Ishikawa (cell line): ENCODE data around the gene ATF6.

ENCODE experiments used
- CEBPB ChIP-seq: IDR thresholded peaks from 2 replicates; pipeline ENCODE4 v1.6.1; 2012
- EP300 ChIP-seq: IDR thresholded peaks from 2 replicates; pipeline ENCODE4 v1.6.1; 2012; ENCODE audit warnings: borderline replicate concordance
- TEAD4 ChIP-seq: IDR thresholded peaks from 2 replicates; pipeline ENCODE4 v1.6.1; 2012
- YY1 ChIP-seq: IDR thresholded peaks from 2 replicates; pipeline ENCODE4 v1.6.1; 2012; ENCODE audit warnings: low read depth

- TF ChIP-seq YY1 = no peak
- no peak for TF ChIP-seq CEBPB
- TF ChIP-seq TEAD4 = no peak
- no peak for TF ChIP-seq EP300
These were observed 92.2 kb downstream of the ATF6 start for GRCh38 chr1:161858271-161858670.
